ENCODE data around the gene HMG20A. TPM values are rescaled to one million over a fixed set of nuclear protein-coding genes. Genes with fewer than 3 reads are reported as not detected.

HMG20A gene
- total RNA-seq, 1 donor, result 30.8 TPM

DNA sequence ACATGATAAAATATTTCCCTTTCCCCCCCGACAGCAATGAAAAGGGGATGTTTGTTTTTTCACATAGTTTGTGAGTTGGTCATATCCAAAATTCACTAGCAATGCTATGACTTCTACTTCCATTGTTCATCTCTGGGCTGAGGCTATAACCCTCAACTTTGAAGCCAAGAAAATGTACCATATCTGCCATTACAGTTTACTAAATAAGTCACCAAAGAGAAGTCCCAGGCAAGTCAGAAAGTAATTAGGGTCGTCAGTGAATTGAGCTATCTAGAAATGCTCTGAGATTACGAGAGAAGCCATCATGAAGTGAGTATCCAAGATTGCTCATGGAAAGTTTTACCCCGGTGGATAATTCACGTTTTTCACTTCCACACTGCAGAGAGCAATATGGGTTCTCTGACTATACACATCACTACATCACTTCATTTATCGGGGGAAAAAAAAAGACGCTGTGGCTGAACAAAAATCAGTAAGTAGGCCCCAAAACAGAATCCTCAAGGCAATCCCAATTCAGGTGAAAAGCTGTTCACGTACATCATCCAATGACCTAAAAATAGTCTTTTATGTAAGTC is 2.2 kb upstream of the HMG20A start:
- H4K20me1 ChIP-seq (ENCODE audit: insufficient read depth, low read length), result peaks cover 49% of the 10 kb centered on the region
- no peaks in the 10 kb centered on the region for H3K9me3 ChIP-seq (ENCODE audit: low read depth, low read length)
- H3K4me1 ChIP-seq (ENCODE audit: insufficient read depth, low read length), result peaks cover 38% of the 10 kb centered on the region
- H3K36me3 ChIP-seq (ENCODE audit: insufficient read depth, low read length), result no peaks in the 10 kb centered on the region
- peaks cover 90% of the 10 kb centered on the region for H3K79me2 ChIP-seq (ENCODE audit: insufficient read depth, low read length)
- H3K27me3 ChIP-seq (ENCODE audit: insufficient read depth, low read length), result no peaks in the 10 kb centered on the region
- peak overlapping the region; percentile 87 for H3K4me2 ChIP-seq (ENCODE audit: insufficient read depth, low read length)
- TF ChIP-seq, protein P1, sequence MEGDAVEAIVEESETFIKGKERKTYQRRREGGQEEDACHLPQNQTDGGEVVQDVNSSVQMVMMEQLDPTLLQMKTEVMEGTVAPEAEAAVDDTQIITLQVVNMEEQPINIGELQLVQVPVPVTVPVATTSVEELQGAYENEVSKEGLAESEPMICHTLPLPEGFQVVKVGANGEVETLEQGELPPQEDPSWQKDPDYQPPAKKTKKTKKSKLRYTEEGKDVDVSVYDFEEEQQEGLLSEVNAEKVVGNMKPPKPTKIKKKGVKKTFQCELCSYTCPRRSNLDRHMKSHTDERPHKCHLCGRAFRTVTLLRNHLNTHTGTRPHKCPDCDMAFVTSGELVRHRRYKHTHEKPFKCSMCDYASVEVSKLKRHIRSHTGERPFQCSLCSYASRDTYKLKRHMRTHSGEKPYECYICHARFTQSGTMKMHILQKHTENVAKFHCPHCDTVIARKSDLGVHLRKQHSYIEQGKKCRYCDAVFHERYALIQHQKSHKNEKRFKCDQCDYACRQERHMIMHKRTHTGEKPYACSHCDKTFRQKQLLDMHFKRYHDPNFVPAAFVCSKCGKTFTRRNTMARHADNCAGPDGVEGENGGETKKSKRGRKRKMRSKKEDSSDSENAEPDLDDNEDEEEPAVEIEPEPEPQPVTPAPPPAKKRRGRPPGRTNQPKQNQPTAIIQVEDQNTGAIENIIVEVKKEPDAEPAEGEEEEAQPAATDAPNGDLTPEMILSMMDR (IDR thresholded peaks at IDR 0.05; ENCODE audit: extremely low read depth, low read depth, low read length), result no peak
- DNase-seq (ENCODE audit: insufficient read length, low spot score, missing footprints), result peak; percentile 72
- H3K4me3 ChIP-seq (ENCODE audit: insufficient read depth, low read length), result peak overlapping the region; percentile 99
- H3K27ac ChIP-seq (ENCODE audit: low read depth, low read length), result peak overlapping the region; percentile 96
- H2AFZ ChIP-seq (ENCODE audit: low read length), result peak overlapping the region; percentile 75

DNA sequence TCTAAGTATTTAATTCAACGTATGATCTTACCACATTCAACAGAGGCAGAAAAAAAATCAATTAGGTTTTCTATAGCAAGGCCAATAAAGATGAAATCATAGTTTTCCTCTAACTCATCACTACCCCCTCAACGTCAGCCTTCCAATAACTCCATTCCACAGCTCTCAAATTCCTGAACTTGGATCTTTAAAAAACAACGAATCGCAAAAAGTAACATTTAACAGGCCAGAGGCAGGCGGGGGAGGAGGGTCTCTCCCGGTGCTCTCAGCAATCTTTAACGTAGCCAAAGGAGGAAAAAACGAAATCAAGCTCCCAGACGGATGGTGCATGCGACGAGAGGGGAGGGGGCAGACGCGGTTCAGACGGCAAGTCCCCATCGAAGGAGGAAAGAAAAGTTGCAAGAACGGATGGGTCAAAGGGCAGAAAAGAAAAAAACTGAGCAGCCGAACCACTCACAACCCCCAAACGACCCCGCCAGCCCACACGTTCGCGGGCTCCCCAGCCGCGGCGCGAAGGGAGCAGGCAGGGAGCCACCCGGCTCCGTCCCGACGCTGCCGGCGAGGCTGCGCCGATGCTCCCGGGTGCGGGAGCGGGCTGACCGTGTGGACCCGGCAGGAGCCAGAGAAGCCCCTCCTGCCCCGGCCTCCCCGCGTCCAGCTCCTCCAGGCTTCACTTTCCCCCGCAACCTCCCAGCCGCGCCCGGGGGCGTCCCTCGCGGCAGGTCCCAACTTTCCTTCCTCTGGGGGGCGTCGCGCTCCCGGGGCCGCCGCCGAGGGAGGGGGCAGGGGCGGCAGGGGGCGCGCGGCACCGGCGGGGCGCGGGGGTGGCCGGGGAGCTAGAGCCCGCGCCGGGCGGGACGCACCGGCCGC is 1.5 kb upstream of the HMG20A start:
- TF ChIP-seq, protein P1 (IDR thresholded peaks at IDR 0.05; ENCODE audit: extremely low read depth, low read depth, low read length), result no peak

DNA sequence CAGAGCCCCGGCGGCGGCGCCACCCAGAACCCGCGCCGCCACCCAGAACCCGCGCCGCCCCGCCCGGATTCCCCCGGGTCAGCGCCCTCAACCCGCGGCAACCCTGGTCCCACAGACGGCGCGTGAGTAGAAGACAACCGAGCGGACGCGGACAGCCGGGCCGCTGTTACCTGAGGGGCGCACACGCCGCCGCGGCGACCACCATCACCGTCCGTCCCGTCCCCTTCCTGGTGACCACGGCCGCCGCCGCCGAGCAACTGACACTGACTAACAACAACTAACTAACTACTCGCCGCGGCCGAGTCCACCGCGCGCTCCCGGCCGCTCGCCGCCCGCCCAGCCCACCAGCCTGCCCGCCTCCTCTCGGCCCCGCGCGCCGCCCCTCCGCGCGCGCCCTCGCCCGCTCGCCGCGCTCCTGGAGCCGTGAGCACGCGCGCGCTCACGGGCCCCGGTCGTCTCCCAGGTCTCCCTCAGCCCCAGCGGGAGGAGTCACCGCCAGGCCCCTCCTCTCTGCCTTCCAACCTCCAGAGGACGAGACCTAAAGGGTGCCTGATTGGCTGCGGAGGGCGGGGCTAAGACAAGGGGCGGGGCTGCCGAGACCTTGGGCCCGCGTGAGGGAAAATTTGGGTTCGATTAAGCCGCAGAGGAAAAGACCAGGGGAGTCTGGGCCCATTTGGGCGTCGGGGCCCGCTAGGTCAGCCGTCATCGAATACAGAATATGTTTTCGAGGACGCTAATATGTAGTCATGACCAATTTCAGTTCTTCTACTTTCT is 665 bp upstream of the HMG20A start, which contains the start of gene PEAK1:
TSS of gene PEAK1 (minus strand) at position 269 of the 774 bp plus-strand sequence. CDS start 238,178 bp downstream, outside the sequence.
- H4K20me1 ChIP-seq (ENCODE audit: insufficient read depth, low read length), result peaks cover 43% of the 10 kb centered on the region
- H2AFZ ChIP-seq (ENCODE audit: low read length), result peak within 1 kb of the TSS; percentile 97
- peaks cover 90% of the 10 kb centered on the region for H3K79me2 ChIP-seq (ENCODE audit: insufficient read depth, low read length)
- peaks cover 37% of the 10 kb centered on the region for H3K4me1 ChIP-seq (ENCODE audit: insufficient read depth, low read length)
- H3K4me3 ChIP-seq (ENCODE audit: insufficient read depth, low read length), result peak within 1 kb of the TSS; percentile 99
- H3K4me2 ChIP-seq (ENCODE audit: insufficient read depth, low read length), result peak within 1 kb of the TSS; percentile 94
- peak within 1 kb of the TSS; percentile 98 for H3K27ac ChIP-seq (ENCODE audit: low read depth, low read length)
- TF ChIP-seq, protein P1 (IDR thresholded peaks at IDR 0.05; ENCODE audit: extremely low read depth, low read depth, low read length), result no peak
- no peaks in the 10 kb centered on the region for H3K27me3 ChIP-seq (ENCODE audit: insufficient read depth, low read length)
- DNase-seq (ENCODE audit: insufficient read length, low spot score, missing footprints), result peak; percentile 98
- no peaks in the 10 kb centered on the region for H3K36me3 ChIP-seq (ENCODE audit: insufficient read depth, low read length)
- H3K9me3 ChIP-seq (ENCODE audit: low read depth, low read length), result no peaks in the 10 kb centered on the region

More for the DNA sequence above, 1.5 kb upstream of the HMG20A start:
- peak; percentile 82 for DNase-seq (ENCODE audit: insufficient read length, low spot score, missing footprints)
- peak overlapping the region; percentile 75 for H2AFZ ChIP-seq (ENCODE audit: low read length)
- no peaks in the 10 kb centered on the region for H3K9me3 ChIP-seq (ENCODE audit: low read depth, low read length)
- H3K4me3 ChIP-seq (ENCODE audit: insufficient read depth, low read length), result peak overlapping the region; percentile 99
- H3K36me3 ChIP-seq (ENCODE audit: insufficient read depth, low read length), result no peaks in the 10 kb centered on the region
- H3K27ac ChIP-seq (ENCODE audit: low read depth, low read length), result peak overlapping the region; percentile 96
- H3K4me2 ChIP-seq (ENCODE audit: insufficient read depth, low read length), result peak overlapping the region; percentile 87
- no peaks in the 10 kb centered on the region for H3K27me3 ChIP-seq (ENCODE audit: insufficient read depth, low read length)
- H3K79me2 ChIP-seq (ENCODE audit: insufficient read depth, low read length), result peaks cover 90% of the 10 kb centered on the region
- H3K4me1 ChIP-seq (ENCODE audit: insufficient read depth, low read length), result peaks cover 38% of the 10 kb centered on the region
- H4K20me1 ChIP-seq (ENCODE audit: insufficient read depth, low read length), result peaks cover 43% of the 10 kb centered on the region
